Brain pericyte (primary cell): ENCODE results near the gene C1orf52.

ENCODE experiments used
- DNase-seq: peaks from one replicate; pipeline ENCODE4 v3.0.0-alpha.2; 2012; ENCODE audit warnings: low read depth, low spot score

C1orf52 gene

DNA sequence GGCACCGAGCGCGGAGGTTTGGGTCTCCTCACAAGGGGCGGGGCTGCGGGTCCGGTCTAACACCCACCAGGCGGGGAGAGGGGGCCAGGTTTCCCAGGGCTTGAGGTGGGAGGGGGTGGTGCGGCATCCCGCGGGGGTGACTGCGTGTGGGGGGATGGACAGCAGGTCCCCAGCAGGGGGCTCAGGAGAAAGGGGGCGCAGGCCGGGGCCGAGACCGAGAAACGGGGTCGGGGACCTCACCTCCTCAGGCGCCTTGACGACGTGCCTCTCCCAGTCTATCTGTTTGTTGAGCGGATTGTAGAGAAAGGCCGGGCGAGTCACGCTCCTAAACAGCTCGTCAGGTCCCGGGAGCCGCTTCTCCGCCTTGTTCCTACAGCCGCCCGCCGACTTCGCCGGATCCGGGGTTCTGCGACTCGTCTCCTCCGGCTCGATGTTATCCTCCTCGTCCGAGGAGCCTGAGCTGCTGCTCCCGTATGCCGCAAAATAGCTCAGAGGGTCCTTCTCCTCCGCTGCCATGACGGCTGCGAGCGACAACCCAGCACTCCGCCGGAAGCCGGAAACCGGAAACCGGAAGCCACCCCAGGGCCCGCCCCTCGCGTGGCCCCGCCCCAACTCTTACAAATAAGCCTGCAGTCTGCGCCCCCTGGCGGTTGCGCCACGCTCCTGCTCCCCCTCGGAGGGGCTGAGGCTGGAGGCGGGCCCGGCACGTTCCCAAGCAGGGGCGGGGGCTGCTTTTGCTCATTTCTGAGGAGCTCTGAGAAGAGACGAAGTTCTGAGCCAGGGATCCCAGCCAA lies at the start of gene C1orf52:
TSS of gene C1orf52 (minus strand) at position 545 of the 794 bp plus-strand sequence. CDS start at position 516, 29 bp downstream.
- DNase-seq, result peak; percentile 66

DNA sequence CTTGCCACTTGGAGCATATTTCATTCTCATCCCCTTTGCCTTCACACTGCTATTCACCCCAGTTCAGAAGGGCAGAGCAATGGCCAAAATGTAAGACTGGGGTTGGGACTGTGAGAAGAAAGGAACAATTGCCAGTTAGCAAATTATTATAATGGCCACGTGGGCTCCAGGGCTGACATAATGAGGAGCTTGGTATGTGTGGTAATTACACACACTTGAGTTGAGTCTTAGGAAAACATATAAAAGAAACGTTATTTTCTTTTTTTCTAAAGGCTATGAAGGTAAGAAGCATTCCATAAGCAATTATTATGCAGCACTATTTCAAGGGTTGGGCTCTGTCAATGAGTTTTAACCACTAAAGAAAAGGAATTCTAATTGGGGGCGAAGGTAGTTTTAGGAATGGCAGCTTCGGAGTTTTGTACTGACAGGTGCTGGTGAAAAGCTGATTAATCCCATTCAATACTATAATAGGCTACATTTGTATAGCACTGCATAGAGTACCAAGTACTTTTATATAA lies 49.4 kb upstream of the C1orf52 start:
- DNase-seq, result no peak

DNA sequence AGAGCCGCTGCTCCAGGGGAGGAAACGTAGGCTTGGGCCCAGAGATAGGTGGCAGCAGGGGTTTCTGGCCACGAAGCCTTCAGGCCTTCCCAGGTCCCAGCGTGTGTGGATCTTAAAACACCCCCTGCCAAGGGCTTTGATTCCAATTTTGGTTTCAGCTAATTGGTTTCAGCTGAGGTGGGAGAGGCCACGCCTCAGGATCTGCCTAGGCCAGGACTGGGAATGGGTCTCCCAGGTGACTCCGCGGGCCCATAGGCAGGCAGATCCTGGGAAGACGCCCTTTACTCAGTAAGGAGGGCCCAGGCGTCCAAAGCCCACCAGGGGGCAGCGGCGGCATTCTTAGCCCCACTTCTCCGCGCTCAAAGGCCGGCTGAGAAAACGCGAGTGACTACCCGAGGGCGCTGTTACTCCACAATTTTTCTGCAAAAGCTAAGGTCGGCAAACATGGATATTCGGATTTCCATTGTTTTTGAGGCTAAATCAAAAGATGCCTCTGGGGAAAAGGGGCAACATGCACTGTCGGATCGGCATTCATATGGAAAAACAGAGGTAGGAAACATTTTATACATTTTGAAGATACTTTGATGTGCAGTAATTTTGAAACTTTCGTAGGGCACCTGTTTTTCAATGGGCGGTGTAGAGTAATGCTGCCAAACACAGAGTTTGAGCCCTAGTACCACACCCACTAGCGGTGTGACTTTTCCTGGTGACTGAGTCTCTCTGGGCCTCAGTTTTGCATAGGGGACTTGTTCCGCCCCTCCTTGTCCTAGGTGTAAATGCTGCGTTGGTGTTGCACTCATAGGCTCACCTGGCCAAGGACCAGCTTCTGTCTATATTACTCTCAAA lies 48.7 kb upstream of the C1orf52 start:
- peak; percentile 56 for DNase-seq

DNA sequence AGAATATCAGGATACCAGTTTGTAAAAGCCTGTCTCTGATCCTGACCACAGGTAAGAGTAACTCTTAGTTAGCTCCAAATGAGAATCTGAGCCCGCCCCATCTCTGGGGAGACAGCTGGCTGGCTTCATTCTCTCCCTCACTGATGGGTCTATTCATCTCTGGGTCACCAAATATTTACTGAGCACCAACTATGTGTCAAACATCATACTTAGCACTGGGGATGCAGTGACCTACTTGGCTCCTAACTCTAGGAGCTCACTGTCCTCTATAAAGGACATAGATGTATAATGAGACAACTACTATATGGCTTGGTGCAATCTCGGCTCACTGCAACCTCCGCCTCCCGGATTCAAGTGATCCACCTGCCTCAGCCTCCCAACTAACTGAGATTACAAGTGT lies 46.8 kb upstream of the C1orf52 start:
- DNase-seq, result no peak

DNA sequence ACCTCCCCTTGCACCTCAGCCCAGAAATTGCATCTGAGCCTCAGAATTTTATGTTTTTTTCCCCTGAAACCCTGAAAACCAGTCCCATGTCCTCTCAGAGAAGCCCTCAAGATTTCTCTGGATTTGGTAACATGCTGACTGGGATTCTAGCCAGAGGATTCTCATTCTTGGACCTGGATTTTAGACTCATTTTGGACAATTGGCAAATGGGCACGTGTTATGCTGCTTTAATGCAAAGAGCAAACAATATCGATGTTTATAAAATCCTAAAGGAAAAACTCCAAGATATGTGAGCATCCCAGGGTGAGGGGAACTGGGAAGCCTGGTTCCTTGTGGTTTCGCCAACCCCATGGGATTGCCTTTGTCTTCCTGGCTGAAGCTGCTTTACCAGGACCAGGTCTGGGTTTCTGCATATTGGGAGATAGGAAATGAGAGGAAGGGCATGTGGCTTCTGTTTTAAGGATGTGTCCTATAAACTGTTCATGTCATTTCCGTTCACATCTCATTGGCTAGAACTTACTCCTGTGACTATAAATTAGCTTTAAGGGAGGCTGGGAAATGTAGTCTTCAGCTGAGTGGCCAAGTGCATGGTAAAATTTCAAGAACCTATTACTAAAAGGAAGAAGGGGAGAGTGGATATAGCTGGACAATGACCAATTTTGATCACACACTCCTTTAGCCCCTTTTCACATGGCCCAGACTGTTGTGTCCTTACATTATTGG lies 44.1 kb upstream of the C1orf52 start:
- DNase-seq, result no peak

DNA sequence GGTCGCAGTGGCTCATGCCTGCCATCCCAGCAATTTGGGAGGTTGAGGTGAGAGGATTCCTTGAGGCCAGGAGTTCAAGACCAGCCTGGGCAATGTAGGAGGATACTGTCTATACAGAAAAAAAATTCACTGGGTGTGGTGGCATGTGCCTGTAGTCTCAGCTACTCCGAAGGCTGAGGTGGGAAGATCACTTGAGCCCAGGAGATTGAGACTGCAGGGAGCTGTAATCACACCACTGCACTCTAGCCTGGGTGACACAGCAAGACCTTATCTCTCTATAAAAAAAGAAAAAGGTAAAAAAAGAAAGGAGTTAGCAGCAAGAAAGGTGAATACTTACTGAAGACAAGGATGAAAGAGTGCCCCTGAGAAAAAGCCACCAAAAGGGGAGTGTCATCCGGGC lies 40.7 kb upstream of the C1orf52 start:
- DNase-seq, result no peak

DNA sequence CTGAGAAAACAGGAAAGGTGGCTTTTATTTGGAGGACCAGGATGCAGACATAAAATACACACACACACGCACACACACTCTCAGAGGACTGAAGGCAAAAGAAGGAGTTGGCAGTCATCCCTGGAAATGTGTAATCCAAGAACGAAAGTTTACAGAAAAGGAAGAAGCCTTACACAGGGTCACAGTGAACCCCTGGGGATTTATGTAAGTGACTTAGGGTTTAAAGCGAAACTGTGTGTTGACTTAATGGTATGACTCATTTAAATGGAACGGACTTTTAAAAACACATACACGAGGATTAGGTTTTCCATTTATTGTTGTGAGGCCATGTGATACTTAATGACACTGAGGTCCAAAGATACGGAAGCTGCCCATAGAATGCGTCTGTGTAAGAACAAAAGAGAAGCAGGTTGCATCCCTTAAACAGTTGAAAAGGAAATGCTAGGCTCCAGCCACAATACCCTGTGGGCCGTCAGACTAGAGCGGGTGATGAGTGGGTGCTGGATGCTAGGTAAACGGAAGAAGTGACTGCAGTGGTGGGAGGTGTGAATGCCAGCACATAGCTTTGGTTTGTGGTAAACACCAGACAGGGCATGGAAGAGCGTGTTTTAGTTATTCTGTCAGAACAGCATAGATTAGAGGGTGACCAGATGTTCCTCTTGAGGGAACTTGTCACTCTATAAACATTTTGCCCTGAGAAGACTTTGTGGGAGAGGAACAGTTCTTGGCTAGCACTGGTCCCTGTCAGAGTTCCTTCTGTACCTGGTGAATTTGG lies 38.6 kb upstream of the C1orf52 start:
- peak; percentile 86 for DNase-seq

DNA sequence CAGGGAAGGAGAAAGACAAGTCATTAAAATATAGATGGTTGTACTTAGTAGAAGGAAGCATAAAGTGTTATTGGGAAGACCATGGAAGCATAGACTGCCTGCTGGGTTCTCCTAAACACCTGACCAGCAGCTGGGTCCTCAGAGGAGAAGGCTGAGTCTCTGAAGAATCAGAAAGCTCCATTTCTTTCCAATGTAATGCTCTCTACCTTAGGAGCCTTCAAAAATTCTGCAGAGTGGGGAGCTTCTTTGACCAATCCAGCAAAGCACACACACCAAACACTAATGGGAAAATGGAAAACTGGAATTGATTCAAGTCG lies 38.0 kb upstream of the C1orf52 start:
- DNase-seq, result no peak

DNA sequence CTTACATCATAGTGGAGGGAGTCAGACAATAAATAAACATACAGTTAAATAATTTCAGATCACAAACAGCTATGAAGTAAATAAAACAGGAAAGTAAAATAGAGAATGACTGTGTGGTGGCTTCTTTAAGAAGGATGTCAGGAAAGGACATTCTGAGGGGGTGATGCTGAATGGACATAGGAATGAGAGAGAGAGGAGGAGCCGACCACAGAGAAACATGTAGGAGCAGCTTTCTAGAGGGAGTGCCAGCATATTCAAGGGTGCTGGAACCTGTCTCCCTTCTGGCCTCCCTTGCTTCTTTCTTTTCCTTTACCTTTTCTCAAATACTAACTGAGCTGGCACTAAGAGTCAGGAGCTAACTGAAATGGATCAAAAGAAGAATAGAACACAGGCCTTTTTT lies 37.5 kb upstream of the C1orf52 start:
- no peak for DNase-seq

DNA sequence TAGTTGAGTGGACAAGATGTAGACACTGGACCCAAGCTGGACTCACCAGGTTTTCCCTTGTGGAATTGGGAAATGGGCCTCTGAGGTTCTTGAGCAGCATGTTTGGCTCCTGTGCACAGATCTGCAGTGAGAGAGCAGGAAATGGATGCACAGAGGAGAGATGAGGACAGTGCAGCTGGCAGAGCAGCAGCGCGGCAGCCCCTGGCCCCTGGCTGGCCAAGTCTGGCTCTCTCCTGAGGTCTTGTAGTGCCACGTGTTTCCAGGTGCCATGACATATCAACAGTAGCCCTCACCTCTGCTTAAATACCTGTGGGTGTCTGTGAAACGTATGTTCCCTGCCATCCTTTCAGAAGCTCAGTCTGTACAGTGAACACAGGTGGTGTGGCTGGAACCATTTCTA lies 36.2 kb upstream of the C1orf52 start:
- DNase-seq, result no peak

DNA sequence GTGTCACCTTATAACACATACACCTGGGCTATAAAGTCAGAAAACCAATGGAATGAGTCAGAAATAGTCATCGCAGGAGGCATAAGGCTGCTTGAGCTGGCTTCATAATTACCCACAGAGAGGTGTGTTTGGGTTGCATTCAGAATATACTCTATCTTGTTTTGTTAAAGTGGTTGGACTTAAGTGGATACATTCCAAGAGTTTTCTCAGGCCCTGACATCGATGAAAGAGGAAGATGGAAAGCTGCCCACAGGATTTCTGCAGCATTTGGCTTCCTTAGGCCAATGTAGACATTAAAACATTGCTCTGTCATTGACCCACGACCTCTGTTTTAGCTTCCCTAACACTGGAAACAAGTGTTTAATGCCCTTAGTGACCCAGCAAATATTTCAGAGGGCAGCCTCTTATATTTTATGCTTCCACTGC lies 35.6 kb upstream of the C1orf52 start:
- no peak for DNase-seq

DNA sequence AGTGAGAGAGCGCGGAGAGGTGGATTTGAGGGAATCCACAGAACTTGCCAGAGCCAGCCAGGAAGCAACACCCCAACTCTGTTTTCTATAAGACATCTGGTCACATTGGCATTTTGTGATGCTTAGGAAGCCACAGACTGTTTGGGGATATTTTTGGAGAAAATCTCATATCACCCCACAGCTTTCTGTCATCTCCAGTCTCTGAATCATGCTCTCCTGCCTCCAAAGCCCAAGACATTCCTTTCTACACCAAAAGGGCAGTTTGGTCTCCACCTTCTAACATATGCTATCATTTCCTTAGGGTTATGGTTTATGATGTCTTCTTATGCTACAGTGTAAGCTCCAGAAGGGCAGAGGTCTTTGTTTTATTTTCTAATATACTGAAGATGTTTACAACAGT lies 31.4 kb upstream of the C1orf52 start:
- DNase-seq, result no peak

DNA sequence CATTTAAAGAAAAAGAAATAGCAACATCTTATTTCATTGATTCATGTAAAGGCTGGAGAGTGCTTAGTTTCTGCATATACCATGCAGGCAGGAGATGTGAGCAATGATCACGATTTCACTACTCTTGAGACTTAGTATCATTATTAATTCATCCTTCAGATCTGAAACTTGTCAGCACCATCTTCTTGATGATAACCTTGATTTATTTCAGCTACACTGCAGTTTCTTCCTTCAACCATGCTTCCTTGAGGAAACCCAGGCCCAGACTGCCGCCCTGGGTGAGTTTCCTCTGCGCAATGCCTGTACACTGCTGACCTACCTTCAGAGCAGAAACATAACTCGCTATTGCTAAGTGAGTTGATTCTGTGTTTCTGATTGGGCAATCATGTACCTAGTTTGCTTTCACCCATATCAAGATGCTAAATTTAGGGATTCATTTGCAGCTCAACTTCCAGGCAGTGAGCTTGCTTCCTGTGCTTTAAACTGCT lies 30.4 kb upstream of the C1orf52 start:
- DNase-seq, result no peak

DNA sequence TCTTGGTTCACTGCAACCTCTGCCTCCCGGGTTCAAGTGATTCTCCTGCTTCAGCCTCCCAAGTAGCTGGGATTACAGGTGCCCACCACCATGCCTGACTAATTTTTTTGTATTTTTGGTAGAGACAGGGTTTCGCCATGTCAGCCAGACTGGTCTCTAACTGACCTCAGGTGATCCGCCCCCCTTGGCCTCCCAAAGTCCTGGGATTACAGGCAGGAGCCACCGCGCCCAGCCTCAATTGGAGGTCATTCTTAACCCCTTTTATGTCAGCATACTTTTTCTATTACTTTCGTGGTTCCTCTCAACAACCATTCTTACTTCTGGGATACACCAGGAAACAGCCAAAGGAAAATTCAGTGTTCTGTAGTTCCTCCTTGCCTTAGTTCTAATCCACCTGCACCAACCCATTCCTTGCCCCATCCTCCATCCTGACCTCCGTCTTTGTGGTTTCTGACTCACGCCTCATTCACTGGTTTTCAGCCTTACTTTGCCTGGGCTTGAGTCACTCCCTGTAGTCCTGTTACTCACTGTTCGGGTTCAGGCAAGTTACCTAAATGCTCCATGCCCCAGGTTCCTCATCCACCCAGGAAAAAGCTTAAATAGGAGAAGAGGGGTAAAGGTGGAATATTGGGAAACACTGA lies 29.9 kb upstream of the C1orf52 start:
- no peak for DNase-seq

DNA sequence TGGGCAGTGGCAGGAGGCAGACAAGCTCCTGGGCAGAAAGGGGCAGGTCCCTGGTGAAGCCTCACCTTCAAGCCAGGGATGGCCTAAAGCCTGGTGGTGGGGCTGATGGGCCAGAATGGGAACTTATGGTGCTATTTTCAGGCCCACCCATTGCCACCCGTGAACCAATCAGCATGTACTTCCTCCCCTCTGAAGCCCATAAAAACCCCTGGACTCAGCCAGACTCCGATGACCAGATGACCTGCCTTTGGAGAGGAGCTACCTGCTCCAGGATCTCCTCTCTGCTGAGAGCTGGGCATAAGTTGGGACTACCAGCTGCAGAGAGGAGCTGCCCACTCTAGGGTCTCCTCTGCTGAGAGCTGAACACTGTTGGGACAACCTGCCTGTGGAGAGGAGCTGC lies 24.7 kb upstream of the C1orf52 start:
- DNase-seq, result no peak

DNA sequence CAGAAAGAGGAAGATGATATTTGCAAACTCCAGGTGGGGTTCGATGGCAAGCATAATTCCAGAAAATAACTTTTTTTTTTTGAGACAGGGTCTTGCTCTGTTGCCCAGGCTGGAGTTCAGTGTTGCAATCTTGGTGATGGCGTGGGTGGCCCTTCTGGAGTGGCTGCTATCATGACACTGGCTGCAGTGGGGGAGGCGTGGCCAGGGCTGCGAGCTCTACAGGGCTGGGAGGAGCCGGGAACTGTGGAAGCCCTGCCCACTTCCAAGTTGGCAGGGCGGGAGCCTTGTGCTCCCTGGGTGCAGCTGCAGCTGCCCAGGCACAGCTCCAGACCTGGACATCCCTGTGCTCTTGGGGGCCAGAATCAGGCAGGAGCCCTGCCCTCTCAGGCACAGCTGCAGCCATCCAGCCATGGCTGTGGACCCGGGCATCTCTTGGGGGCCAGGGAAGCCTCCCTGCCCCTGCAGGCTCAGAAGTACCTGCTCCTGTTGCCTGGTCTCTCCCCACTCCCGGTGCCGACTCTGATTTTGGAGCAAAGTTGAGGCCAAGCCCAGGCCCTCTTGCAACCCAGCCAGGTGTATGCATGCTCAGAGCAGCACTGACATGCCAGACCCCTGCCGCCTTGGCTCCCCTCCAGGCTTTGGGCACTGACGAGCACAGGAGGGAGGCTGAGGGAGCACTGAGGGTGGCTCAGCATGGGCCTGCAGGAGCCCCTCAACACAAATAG lies 24.2 kb upstream of the C1orf52 start:
- DNase-seq, result no peak

DNA sequence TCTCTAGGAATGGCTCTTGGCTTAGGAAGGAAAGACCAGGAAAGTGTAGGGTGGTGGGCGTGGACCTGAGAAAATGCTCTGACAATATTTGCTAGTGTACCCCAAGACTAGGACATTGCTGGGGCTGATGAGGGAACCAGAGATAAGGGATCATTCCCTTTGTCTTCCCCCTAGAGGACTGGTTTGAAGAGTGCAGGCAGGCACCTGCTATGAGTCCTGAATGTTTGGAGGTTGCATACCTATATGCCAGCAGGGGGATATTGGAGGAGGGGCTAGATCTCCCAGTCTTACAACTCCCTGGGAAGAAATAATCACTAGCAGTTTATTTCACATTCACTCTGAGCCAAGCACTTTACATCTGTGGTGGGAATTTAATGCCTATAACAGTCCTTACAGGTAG lies 23.0 kb upstream of the C1orf52 start:
- DNase-seq, result no peak

DNA sequence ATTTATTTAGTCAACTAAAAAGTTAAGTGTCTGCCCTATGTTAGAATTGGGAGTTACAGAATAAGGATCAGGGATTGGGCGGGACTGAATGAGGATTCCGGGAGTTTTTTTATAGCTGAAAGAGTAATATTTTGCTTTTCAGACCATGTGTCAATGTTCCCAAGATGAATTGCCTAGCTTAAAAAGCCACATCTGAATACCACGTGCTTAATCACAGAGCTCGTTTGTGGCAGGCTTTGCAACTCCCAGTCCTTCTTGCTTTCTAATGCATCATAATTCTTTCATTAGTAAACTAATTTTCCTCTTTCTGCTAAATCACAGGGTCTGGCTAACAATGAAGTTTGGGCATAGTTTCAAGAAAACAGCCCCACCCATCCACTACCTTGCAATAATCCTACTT lies 21.2 kb upstream of the C1orf52 start:
- DNase-seq, result no peak

DNA sequence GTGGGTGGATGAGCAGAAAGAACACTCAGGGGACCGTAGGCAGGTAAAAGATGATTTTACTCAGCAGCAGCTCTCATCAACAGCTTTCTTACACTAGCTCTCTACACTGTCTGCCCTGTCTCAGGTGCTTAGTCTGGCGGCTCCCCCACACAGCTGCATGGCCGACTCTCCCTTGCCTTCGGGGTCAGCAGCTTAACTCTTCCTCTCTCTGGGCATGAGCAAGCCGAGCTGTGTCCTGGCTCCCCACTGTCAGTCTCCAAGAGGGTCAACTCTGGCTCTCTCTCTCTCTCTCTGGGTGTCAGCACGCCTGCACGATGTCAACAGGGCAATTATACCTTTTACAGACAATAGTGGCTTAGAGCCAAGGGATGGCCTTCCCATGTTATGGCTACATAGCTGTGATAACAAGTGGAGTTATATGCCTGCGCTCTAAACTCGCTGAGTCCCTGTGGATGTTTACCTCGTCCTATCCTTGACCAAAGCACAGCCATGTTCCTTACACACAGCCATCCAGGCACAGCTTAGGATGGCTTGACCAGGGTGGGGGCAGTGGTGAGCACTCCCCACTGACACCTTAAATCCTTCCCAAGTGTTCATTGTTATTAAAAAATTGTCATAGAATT lies 20.1 kb upstream of the C1orf52 start:
- no peak for DNase-seq
